ENCODE measurements around the gene NOXA1.

The NOXA1 gene

GRCh38 chr9:137467896-137468295 is 44.7 kb downstream of the NOXA1 start:
- Histone ChIP-seq H3K27ac (no peak overlapping the region), H3K9ac (no peak overlapping the region), H3K27me3 (0 out of 2 replicates have a peak, but pooled peaks cover 1% of the 10 kb centered on the region), H3K4me3 (no peak overlapping the region), H3K9me3 (peaks cover 11% of the 10 kb centered on the region), H3K4me2 (no peak overlapping the region), H4K20me1 (no peaks in the 10 kb centered on the region), H3K36me3 (no peaks in the 10 kb centered on the region), H3K4me1 (peaks cover 48% of the 10 kb centered on the region)
- no peak for TF ChIP-seq Cebpa-rat (IDR thresholded peaks at IDR 0.05)

- Histone ChIP-seq H3K27ac (no peak overlapping the region), H3K4me3 (no peak overlapping the region), H3K4me1 (peaks cover 42% of the 10 kb centered on the region), H3K9me3 (peaks cover 40% of the 10 kb centered on the region), H4K20me1 (no peaks in the 10 kb centered on the region), H3K9ac (no peak overlapping the region), H3K27me3 (no peaks in the 10 kb centered on the region), H3K36me3 (peaks cover 8% of the 10 kb centered on the region; the same call in 1 of the 2 replicates), H3K4me2 (peak overlapping the region; percentile 76)
- no peak for TF ChIP-seq Cebpa-rat (IDR thresholded peaks at IDR 0.05)
Observed at GRCh38 chr9:137470785-137471184, 47.6 kb downstream of the NOXA1 start.

DNA sequence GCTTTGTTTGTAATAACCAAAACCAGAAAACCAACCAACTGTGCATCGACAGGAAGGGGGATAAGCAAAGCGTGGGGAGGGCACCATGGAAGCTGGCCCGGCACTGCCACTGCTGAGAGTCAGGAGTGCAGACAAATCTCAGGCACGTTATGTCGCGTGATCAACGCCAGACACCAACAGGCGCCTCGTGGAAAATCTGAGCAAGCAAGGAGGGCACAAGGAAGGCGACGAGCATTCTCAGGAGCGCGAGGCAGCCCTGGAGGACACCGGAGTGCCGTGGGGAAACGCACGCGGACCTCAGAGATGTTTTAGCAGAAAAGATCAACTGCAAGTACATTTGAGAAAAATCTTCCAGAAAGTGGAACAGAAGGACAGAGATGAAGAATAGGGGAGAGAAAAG is 51.1 kb downstream of the NOXA1 start:
- TF ChIP-seq Cebpa-rat (IDR thresholded peaks at IDR 0.05), result no peak
- no peak overlapping the region for H3K4me3 ChIP-seq
- H3K4me2 ChIP-seq, result no peak overlapping the region
- H4K20me1 ChIP-seq, result no peaks in the 10 kb centered on the region
- peaks cover 16% of the 10 kb centered on the region for H3K36me3 ChIP-seq
- H3K27ac ChIP-seq, result no peak overlapping the region
- no peak overlapping the region for H3K9ac ChIP-seq
- H3K27me3 ChIP-seq, result no peaks in the 10 kb centered on the region
- H3K9me3 ChIP-seq, result peaks cover 56% of the 10 kb centered on the region
- peaks cover 28% of the 10 kb centered on the region for H3K4me1 ChIP-seq

DNA sequence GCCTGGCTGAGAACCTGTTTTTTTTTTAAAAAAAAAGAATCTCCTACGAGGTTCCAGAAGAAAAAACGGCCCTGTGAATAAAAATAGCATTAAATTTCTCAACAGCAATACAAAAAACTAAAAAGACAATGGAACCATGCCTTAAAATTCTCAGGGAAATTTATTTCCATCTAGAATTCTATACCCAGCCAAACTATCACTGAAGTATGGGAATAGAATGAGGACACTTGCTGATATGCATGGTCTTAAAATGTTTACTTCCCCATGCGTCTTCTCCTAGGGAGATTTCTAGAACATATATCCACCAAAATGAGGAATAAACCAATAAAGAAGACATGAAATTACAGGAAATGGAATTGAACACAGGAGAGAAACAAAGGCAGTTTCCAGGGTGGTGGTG is 52.5 kb downstream of the NOXA1 start:
- Histone ChIP-seq H3K27me3 (no peaks in the 10 kb centered on the region), H3K4me2 (no peak overlapping the region), H3K27ac (no peak overlapping the region), H3K9me3 (peaks cover 56% of the 10 kb centered on the region), H3K9ac (no peak overlapping the region), H3K4me1 (peaks cover 14% of the 10 kb centered on the region), H3K36me3 (peaks cover 22% of the 10 kb centered on the region), H4K20me1 (no peaks in the 10 kb centered on the region), H3K4me3 (no peak overlapping the region)
- no peak for TF ChIP-seq Cebpa-rat (IDR thresholded peaks at IDR 0.05)

GRCh38 chr9:137476856-137477255 is 53.7 kb downstream of the NOXA1 start:
- Histone ChIP-seq H3K4me2 (no peak overlapping the region), H3K4me3 (no peak overlapping the region), H3K27ac (no peak overlapping the region), H3K4me1 (peaks cover 10% of the 10 kb centered on the region), H3K9me3 (peaks cover 55% of the 10 kb centered on the region), H4K20me1 (no peaks in the 10 kb centered on the region), H3K27me3 (no peaks in the 10 kb centered on the region), H3K9ac (no peak overlapping the region), H3K36me3 (peaks cover 23% of the 10 kb centered on the region)
- TF ChIP-seq Cebpa-rat (IDR thresholded peaks at IDR 0.05), result no peak

DNA sequence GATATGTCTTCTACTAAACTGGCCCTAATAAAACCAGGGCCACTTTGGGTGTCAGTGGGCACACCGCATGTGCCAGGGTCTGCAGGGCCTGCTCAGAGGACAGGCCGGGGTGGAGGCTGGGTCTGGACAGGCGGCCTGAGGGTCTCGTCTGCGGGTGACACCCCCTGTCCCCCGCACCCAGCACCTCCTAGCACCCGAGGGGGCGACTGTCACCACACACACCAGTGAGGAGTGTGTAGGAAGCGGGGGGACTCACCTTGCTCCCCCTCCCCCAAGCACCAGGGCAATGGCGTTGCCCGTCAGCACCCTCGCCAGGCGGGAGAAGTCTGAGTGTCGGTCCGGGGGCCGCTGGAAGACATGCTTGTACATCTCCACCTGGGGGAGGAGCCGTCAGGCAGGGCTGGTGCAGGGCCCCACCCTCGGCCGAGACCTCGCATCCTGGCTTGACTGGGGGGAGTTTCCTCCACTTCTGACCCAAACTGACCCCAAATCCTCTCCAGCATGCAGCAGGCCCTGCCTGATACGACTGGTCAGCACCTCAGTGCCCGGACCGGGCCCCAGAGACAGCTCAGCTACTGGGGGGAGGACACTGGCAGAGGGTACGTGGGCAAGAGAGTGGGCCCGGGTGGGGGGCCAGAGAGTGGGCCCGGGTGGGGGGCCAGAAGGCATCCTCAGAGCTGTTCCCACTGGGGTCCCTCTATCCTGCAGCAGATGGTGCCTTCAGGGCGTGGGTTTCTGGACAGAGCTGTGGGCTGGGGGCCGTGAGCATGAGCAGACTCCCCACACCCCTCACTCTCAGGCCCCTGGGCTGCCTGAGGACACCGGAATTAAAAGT is 54.8 kb downstream of the NOXA1 start:
- no peak overlapping the region for H3K9ac ChIP-seq
- H3K4me3 ChIP-seq, result no peak overlapping the region
- H4K20me1 ChIP-seq, result no peaks in the 10 kb centered on the region
- peaks cover 17% of the 10 kb centered on the region for H3K4me1 ChIP-seq
- peaks cover 22% of the 10 kb centered on the region for H3K36me3 ChIP-seq
- no peak for TF ChIP-seq Cebpa-rat (IDR thresholded peaks at IDR 0.05)
- peaks cover 44% of the 10 kb centered on the region for H3K9me3 ChIP-seq
- H3K4me2 ChIP-seq, result no peak overlapping the region
- no peaks in the 10 kb centered on the region for H3K27me3 ChIP-seq
- H3K27ac ChIP-seq, result no peak overlapping the region

GRCh38 chr9:137478613-137478961 is 55.4 kb downstream of the NOXA1 start:
- no peak for TF ChIP-seq Cebpa-rat (IDR thresholded peaks at IDR 0.05)
- Histone ChIP-seq H3K9me3 (peaks cover 38% of the 10 kb centered on the region), H3K27me3 (no peaks in the 10 kb centered on the region), H3K36me3 (peaks cover 20% of the 10 kb centered on the region; the same call in 1 of the 2 replicates), H3K4me2 (no peak overlapping the region), H3K9ac (no peak overlapping the region), H3K4me1 (peaks cover 17% of the 10 kb centered on the region), H4K20me1 (no peaks in the 10 kb centered on the region), H3K27ac (no peak overlapping the region), H3K4me3 (no peak overlapping the region)

DNA sequence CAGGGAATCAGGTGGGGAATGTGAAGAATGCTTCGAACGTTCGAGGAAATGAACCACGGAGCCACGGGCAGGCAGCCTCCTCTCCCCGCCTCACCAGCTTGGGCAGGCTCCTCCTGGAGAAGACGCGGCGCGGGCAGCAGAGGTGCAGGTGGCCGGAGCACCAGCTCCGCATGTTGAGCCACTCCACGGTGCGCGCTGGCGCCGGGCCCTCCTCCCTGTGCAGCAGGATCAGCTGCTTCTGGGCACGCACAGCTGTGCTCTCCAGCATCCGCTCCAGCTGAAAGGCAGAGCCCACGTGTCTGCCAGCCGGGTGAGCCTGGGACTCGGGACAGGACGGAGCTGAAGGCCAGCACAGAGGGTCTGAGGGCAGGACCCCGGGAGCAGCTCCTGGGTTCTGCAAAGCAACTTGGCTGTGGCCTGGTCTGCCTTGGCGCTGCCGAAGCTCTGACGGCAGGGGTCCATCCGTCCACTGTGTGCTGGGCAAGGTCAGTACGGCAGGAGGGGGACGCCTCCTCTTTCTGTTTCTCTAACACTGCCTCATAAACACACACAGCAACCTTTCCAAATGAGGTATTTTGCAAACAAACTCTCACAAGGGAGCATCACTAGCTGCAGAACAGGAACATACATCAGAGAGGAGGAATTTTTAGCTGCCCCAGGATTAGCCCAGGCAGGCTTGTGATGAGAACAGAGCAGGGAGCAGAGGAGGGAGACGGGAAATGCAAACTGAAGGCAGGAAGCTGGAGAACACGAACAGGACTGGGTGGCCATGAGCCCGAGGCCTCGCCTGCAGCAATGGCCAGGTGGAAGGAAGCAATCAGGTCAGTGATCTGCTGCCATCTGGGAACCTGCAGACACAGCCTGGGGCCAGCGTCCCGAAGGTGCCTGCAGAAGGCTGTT is 56.0 kb downstream of the NOXA1 start:
- Histone ChIP-seq H3K36me3 (peaks cover 20% of the 10 kb centered on the region; the same call in 1 of the 2 replicates), H3K4me2 (no peak overlapping the region), H3K9me3 (peaks cover 31% of the 10 kb centered on the region), H3K4me3 (no peak overlapping the region), H4K20me1 (no peaks in the 10 kb centered on the region), H3K9ac (no peak overlapping the region), H3K27ac (no peak overlapping the region), H3K27me3 (no peaks in the 10 kb centered on the region), H3K4me1 (peaks cover 17% of the 10 kb centered on the region)
- no peak for TF ChIP-seq Cebpa-rat (IDR thresholded peaks at IDR 0.05)

DNA sequence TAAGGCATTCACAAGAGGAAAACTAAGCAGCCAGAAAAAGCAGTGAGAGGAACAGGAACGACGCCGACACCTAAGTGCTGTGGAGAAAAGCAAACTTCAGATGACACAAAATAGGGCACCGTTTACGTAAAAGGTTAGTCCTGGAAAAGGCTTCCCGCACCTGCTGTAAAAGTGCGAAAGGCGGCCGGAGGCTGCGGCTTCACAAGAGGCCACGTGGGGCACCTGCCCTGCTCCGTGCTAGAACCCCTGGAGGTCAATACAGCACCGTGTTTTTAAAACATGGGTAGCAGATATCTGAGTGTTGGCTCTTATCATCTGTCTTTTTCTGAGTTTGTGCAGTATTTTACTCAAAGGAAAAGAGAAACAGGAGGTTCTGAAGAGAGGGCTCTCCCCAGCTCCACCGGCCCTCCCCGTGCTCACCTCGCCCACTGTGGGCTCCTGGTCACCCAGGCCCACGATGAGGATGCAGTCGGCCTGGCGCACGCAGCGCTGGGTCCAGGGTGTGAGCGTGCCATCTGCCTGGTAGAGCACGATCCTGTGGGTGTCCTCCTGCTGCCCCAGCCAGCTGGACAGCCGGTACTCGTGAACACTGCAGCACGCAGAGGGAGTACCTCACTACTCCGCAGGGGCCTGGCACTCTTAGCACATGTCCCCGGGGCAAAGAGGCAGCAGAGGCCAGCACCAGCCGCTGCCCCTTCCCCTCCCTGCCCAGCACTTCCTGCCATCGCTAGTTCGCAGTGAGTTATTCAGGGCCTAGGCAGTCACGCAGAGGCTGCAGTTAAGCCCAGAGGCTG is 56.9 kb downstream of the NOXA1 start:
- TF ChIP-seq Cebpa-rat (IDR thresholded peaks at IDR 0.05), result no peak
- Histone ChIP-seq H3K4me2 (no peak overlapping the region), H3K4me3 (no peak overlapping the region), H4K20me1 (no peaks in the 10 kb centered on the region), H3K36me3 (peaks cover 18% of the 10 kb centered on the region; the same call in 1 of the 2 replicates), H3K9me3 (peaks cover 23% of the 10 kb centered on the region), H3K4me1 (peaks cover 23% of the 10 kb centered on the region), H3K9ac (no peak overlapping the region), H3K27me3 (no peaks in the 10 kb centered on the region), H3K27ac (no peak overlapping the region)

All from BLaER1 (cell line).